ENCODE data around the gene IGFL4.

The IGFL4 gene

GRCh38 chr19:46000491-46001246, 40.1 kb downstream of the IGFL4 start (continued):
- peak; percentile 59 for TF ChIP-seq ZFHX2 (tag by site-specific recombination; conservative IDR thresholded peaks at IDR 0.05)
- peak; percentile 58; the same call in 1 of the 2 replicates for TF ChIP-seq PATZ1 (tag by site-specific recombination; IDR thresholded peaks at IDR 0.05)
- no peak for TF ChIP-seq ZNF426 (tag by site-specific recombination; IDR thresholded peaks at IDR 0.05)
- peak; percentile 69; the same call in 1 of the 2 replicates for TF ChIP-seq SCRT2 (tag by site-specific recombination; IDR thresholded peaks at IDR 0.05)
- no peak for TF ChIP-seq ZNF513 (tag by site-specific recombination; IDR thresholded peaks at IDR 0.05)
- TF ChIP-seq ZNF404 (tag by site-specific recombination; IDR thresholded peaks at IDR 0.05), result no peak

GRCh38 chr19:45999653-46000121, 41.1 kb downstream of the IGFL4 start:
- POLR2A ChIA-PET, result interaction anchor here (0.7 to 1.1 kb wide), 2 partner anchors 15 to 51 kb away, joined by 3 to 5 read pairs; no protein-coding TSS in a partner anchor
- peaks cover 4 to 9% of the 10 kb centered on the region in 2 experiments; a peak in 2 of 3 replicates for H3K36me3 ChIP-seq (ENCODE audit: control insufficient read depth in 2 of 2, insufficient read depth in 1 of 2, low read length in 2 of 2)
- H3K4me3 ChIP-seq (ENCODE audit: low read depth, low read length), result peak overlapping the region; percentile 4; the same call in 1 of the 2 replicates
- H3K4me1 ChIP-seq (ENCODE audit: control insufficient read depth, insufficient read depth, low read length), result peaks cover 13% of the 10 kb centered on the region
- CTCF ChIA-PET, result interaction anchor here (0.6 kb wide), 2 partner anchors 842 to 1132 kb away, joined by 5 to 6 read pairs; no protein-coding TSS in a partner anchor
- no peak overlapping the region for H3K27ac ChIP-seq (ENCODE audit: extremely low read depth, low read depth, low read length)
- H3K9me3 ChIP-seq (ENCODE audit: control insufficient read depth, insufficient read depth, low read depth, low read length), result no peaks in the 10 kb centered on the region
- TF ChIP-seq ZNF549 (tag by site-specific recombination; IDR thresholded peaks at IDR 0.05), result no peak
- peak; percentile 64 for TF ChIP-seq ZNF335 (tag by site-specific recombination; conservative IDR thresholded peaks at IDR 0.05)
- peak; percentile 6; the same call in 1 of the 2 replicates for TF ChIP-seq ZNF488 (tag by site-specific recombination; IDR thresholded peaks at IDR 0.05)
- peak; percentile 100 for TF ChIP-seq ATF2 (tag by site-specific recombination; IDR thresholded peaks at IDR 0.05; ENCODE audit: low read depth)
- TF ChIP-seq ZBTB20 (tag by site-specific recombination; IDR thresholded peaks at IDR 0.05), result peak; percentile 47; the same call in 1 of the 2 replicates
- peak; percentile 88 for TF ChIP-seq ZNF692 (tag by site-specific recombination; IDR thresholded peaks at IDR 0.05)
- peak; percentile 48; the same call in 1 of the 2 replicates for TF ChIP-seq ZNF843 (tag by site-specific recombination; IDR thresholded peaks at IDR 0.05)
- TF ChIP-seq ZNF76 (tag by site-specific recombination; IDR thresholded peaks at IDR 0.05; ENCODE audit: borderline replicate concordance, low read depth), result peak; percentile 78; the same call in 1 of the 2 replicates
- no peak for TF ChIP-seq KLF7 (tag by site-specific recombination; IDR thresholded peaks at IDR 0.05; ENCODE audit: borderline replicate concordance)
- TF ChIP-seq ZNF660 (tag by site-specific recombination; IDR thresholded peaks at IDR 0.05), result peak; percentile 49; the same call in 1 of the 2 replicates
- TF ChIP-seq ZNF645 (tag by site-specific recombination; IDR thresholded peaks at IDR 0.05), result no peak
- peak; percentile 90 for TF ChIP-seq ZEB2 (tag by site-specific recombination; IDR thresholded peaks at IDR 0.05)
- TF ChIP-seq ZNF112 (tag by site-specific recombination; IDR thresholded peaks at IDR 0.05), result no peak
- no peak for TF ChIP-seq OVOL3 (tag by site-specific recombination; IDR thresholded peaks at IDR 0.05)
- 0 out of 2 replicates have a peak, but pooled peaks have one; percentile 15 for TF ChIP-seq SCRT2 (tag by site-specific recombination; IDR thresholded peaks at IDR 0.05)
- 0 out of 2 replicates have a peak, but pooled peaks have one; percentile 29 for TF ChIP-seq RBAK (tag by site-specific recombination; IDR thresholded peaks at IDR 0.05)
- no peak for TF ChIP-seq ZNF354C (tag by site-specific recombination; IDR thresholded peaks at IDR 0.05; ENCODE audit: borderline replicate concordance, low read depth)
- peak; percentile 74 for TF ChIP-seq KLF1 (tag by site-specific recombination; IDR thresholded peaks at IDR 0.05)
- peak; percentile 41; the same call in 1 of the 2 replicates for TF ChIP-seq ZNF121 (tag by site-specific recombination; IDR thresholded peaks at IDR 0.05)
- peak; percentile 89 for TF ChIP-seq ZNF792 (tag by site-specific recombination; IDR thresholded peaks at IDR 0.05)
- TF ChIP-seq ZNF791 (tag by site-specific recombination; IDR thresholded peaks at IDR 0.05), result 0 out of 2 replicates have a peak, but pooled peaks have one; percentile 39
- TF ChIP-seq ZSCAN23 (tag by site-specific recombination; IDR thresholded peaks at IDR 0.05), result peak; percentile 61; the same call in 1 of the 2 replicates
